Body of pancreas (tissue), 4 donors: Measurements from ENCODE around the gene SPDYA. TPM values are rescaled to one million over a fixed set of nuclear protein-coding genes. Genes with fewer than 3 reads are reported as not detected.

Experiments used
- ATAC-seq: fragments of 150-250 bp; one replicate; pipeline ENCODE4 v1.9.1; 2016
- DNase-seq, 4 donors: peaks; one replicate each; pipeline ENCODE4 v3.0.0-alpha.2; 2019
- H3K27ac ChIP-seq, 4 donors: fragments of 200-600 bp; sonication (generic); 1 replicate in 3 of 4; 2 replicates in 1 of 4; pipeline versions ENCODE4 v1.5.1 to v1.6.1; 2016 to 2019; ENCODE audit warnings: mild to moderate bottlenecking in 1 of 4, mixed read lengths in 1 of 4, moderate library complexity in 1 of 4
- H3K27me3 ChIP-seq, 2 donors: fragments of 200-600 bp; sonication (generic); one replicate each; pipeline ENCODE4 v1.6.0; 2016; ENCODE audit warnings: mild to moderate bottlenecking in 1 of 2
- H3K36me3 ChIP-seq, 2 donors: fragments of 200-600 bp; sonication (generic); replicated peaks in 1 of 2; 2 replicates each; pipeline ENCODE4 v1.5.1; 2016; ENCODE audit warnings: low read depth in 2 of 2; ENCODE audit not compliant: insufficient read depth in 1 of 2
- H3K4me1 ChIP-seq: fragments of 200-600 bp; sonication (generic); one replicate; pipeline ENCODE4 v1.6.0; 2016
- H3K4me3 ChIP-seq, 2 donors: fragments of 200-600 bp; sonication (generic); 1 replicate in 1 of 2; 2 replicates in 1 of 2; pipeline ENCODE4 v1.5.1; 2016 to 2019
- H3K9me3 ChIP-seq, 3 donors: fragments of 200-600 bp; sonication (generic); 1 replicate in 2 of 3; 2 replicates in 1 of 3; pipeline ENCODE4 v1.5.1; 2016
- POLR2A ChIP-seq, 3 donors: fragments of 450-650 bp; IDR thresholded peaks; one replicate each; pipeline ENCODE4 v1.6.1; 2016; ENCODE audit warnings: antibody characterized with exemption in 3 of 3, mild to moderate bottlenecking in 2 of 3
- WGBS, 2 donors: methylation state at CpG; one replicate each; pipeline ENCODE4 v1.1.5; 2017; 5-methylcytosine and 5-hydroxymethylcytosine counted together
- intact Hi-C: fragments of 100-400 bp; cut with DNase I; formaldehyde crosslinking; loops from one replicate; pipeline ENCODE4 v1.15.1; 2023
- total RNA-seq, 2 donors: library from RNA; depleted of rRNA; stranded (reverse); fragments of >200 nt; gene quantifications; one replicate each; pipeline ENCODE4 v1.1.0, GENCODE V29; 2016
- TF ChIP-seq, protein P1 (sequence below), 7 experiments: fragments of 450-650 bp in 4 of 7; fragments of 200-600 bp in 3 of 7; sonication (generic) in 3 of 7; IDR thresholded peaks; one replicate each; pipeline ENCODE4 v1.5.1; 2016 to 2019; ENCODE audit warnings: antibody characterized with exemption in 7 of 7

The SPDYA gene
- total RNA-seq, 2 donors from 2014 or later, result 0.26 to 1.6 TPM

DNA sequence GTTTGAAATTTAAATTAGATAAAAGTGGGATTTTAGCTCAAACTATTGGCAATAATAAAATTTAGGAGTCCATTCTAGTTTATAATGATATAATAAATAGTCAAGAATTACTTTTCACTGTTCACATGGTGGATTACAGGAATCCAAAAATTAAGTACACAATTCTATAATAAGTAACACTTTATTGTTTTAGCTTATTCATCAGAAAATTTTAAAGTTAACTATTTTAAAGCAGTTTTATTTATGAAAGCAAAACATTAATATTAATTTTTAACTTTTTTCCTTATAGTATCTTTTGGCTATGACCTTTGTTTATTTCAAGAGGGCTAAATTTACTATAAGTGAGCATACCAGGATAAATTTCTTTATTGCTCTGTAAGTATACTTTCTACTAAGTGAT, 11.4 kb downstream of the SPDYA start:
- Histone ChIP-seq H3K27me3 (no peaks in the 10 kb centered on the region), H3K4me1 (no peaks in the 10 kb centered on the region), H3K27ac (no peak overlapping the region), H3K4me3 (no peak overlapping the region), H3K36me3 (no peaks in the 10 kb centered on the region), H3K9me3 (no peaks in the 10 kb centered on the region)
- DNase-seq (no peak), ATAC-seq (no peak)
- intact Hi-C loops, result no loop called here
- TF ChIP-seq, protein P1, sequence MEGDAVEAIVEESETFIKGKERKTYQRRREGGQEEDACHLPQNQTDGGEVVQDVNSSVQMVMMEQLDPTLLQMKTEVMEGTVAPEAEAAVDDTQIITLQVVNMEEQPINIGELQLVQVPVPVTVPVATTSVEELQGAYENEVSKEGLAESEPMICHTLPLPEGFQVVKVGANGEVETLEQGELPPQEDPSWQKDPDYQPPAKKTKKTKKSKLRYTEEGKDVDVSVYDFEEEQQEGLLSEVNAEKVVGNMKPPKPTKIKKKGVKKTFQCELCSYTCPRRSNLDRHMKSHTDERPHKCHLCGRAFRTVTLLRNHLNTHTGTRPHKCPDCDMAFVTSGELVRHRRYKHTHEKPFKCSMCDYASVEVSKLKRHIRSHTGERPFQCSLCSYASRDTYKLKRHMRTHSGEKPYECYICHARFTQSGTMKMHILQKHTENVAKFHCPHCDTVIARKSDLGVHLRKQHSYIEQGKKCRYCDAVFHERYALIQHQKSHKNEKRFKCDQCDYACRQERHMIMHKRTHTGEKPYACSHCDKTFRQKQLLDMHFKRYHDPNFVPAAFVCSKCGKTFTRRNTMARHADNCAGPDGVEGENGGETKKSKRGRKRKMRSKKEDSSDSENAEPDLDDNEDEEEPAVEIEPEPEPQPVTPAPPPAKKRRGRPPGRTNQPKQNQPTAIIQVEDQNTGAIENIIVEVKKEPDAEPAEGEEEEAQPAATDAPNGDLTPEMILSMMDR (IDR thresholded peaks at IDR 0.05), result no peak
- TF ChIP-seq POLR2A (IDR thresholded peaks at IDR 0.05), result no peak

- no peaks in the 10 kb centered on the region for H3K27me3 ChIP-seq
- no peak overlapping the region for H3K4me3 ChIP-seq
- H3K36me3 ChIP-seq, result no peaks in the 10 kb centered on the region
- H3K9me3 ChIP-seq, result no peaks in the 10 kb centered on the region
- DNase-seq (no peak), ATAC-seq (no peak)
- no peak overlapping the region for H3K27ac ChIP-seq
- intact Hi-C loops, result no loop called here
- TF ChIP-seq, protein P1 (IDR thresholded peaks at IDR 0.05), result no peak
- TF ChIP-seq POLR2A (IDR thresholded peaks at IDR 0.05), result no peak
- 86 to 87% methylated on average over 2 of the region's 2 CpGs for WGBS, 2 donors
- H3K4me1 ChIP-seq, result no peaks in the 10 kb centered on the region
Observed at GRCh38 chr2:28824207-28824606, 13.6 kb downstream of the SPDYA start.

GRCh38 chr2:28824870-28825269, 14.2 kb downstream of the SPDYA start:
- no peak for DNase-seq
- H3K36me3 ChIP-seq, result no peaks in the 10 kb centered on the region
- H3K4me1 ChIP-seq, result no peaks in the 10 kb centered on the region
- no peaks in the 10 kb centered on the region for H3K9me3 ChIP-seq
- TF ChIP-seq POLR2A (IDR thresholded peaks at IDR 0.05), result no peak
- TF ChIP-seq, protein P1 (IDR thresholded peaks at IDR 0.05), result no peak
- no peak for ATAC-seq
- no peaks in the 10 kb centered on the region for H3K27me3 ChIP-seq
- no peak overlapping the region for H3K4me3 ChIP-seq
- intact Hi-C loops, result no loop called here
- H3K27ac ChIP-seq, result no peak overlapping the region

- intact Hi-C loops, result no loop called here
- DNase-seq (no peak), ATAC-seq (no peak)
- TF ChIP-seq POLR2A (IDR thresholded peaks at IDR 0.05), result no peak
- TF ChIP-seq, protein P1 (IDR thresholded peaks at IDR 0.05), result no peak
- Histone ChIP-seq H3K9me3 (no peaks in the 10 kb centered on the region), H3K4me1 (no peaks in the 10 kb centered on the region), H3K27me3 (no peaks in the 10 kb centered on the region), H3K4me3 (no peak overlapping the region), H3K36me3 (no peaks in the 10 kb centered on the region), H3K27ac (no peak overlapping the region)
- 55 to 73% methylated on average over 2 of the region's 2 CpGs for WGBS, 2 donors
Observed at GRCh38 chr2:28828382-28828781, 17.7 kb downstream of the SPDYA start.

DNA sequence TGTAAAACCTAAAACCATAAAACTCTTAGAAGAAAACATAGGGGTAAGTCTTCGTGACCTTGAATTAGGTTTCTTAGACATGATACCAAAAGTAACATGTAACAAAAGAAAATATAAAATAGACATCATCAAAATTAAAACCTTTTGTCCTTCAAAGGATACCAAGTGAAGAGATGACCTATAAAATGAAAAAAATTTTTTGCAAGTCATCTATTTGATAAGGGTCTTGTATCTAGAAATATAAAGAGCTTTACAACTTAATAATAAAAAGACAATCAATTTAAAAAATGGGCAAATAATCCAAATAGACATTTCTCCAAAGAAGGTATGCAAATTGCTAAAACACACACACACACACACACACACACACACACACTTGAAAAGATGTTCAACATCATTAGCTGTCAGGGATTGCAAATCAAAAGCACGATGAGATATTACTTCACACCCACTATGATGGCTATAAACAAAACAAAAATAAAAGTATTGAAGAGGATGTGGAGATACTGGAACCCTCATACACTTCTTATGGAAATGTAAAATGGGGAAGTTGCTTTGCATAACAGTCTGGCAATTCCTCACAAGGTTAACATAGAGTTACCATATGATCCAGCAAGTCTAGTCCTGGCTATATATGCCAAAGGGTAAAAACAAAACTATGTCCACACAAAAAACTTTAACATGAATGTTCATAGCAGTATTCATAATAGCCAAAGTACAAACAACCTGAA, 23.3 kb downstream of the SPDYA start:
- no peaks in the 10 kb centered on the region for H3K9me3 ChIP-seq
- no peak overlapping the region for H3K4me3 ChIP-seq
- H3K27me3 ChIP-seq, result no peaks in the 10 kb centered on the region
- no peak for TF ChIP-seq POLR2A (IDR thresholded peaks at IDR 0.05)
- TF ChIP-seq, protein P1 (IDR thresholded peaks at IDR 0.05), result no peak
- 78 to 94% methylated on average over 2 of the region's 2 CpGs for WGBS, 2 donors
- no peaks in the 10 kb centered on the region for H3K36me3 ChIP-seq
- ATAC-seq, result no peak
- intact Hi-C loops, result no loop called here
- H3K4me1 ChIP-seq, result no peaks in the 10 kb centered on the region
- H3K27ac ChIP-seq, result no peak overlapping the region
- no peak for DNase-seq
